Endodermal cell (in vitro differentiated cells): ENCODE data around the gene HCRTR2. TPM values are rescaled to one million over a fixed set of nuclear protein-coding genes. Genes with fewer than 3 reads are reported as not detected.

Experiments used
- DNase-seq: peaks from one replicate; pipeline ENCODE4 v3.0.0-alpha.2; 2017
- H3K27ac ChIP-seq: 2 replicates; pipeline ENCODE4 v1.5.1; 2013; ENCODE audit warnings: mild to moderate bottlenecking, low read depth, low read length, moderate library complexity
- H3K27me3 ChIP-seq: 2 replicates; pipeline ENCODE4 v1.6.1; 2013; ENCODE audit warnings: mild to moderate bottlenecking, low read length, moderate library complexity; ENCODE audit not compliant: insufficient read depth, control insufficient read depth, poor library complexity, severe bottlenecking
- H3K36me3 ChIP-seq: 2 replicates; pipeline ENCODE4 v1.7.0; 2013; ENCODE audit warnings: mild to moderate bottlenecking, low read length, moderate library complexity; ENCODE audit not compliant: control insufficient read depth, insufficient read depth
- H3K4me1 ChIP-seq: one replicate; pipeline ENCODE4 v1.7.0; 2013; ENCODE audit warnings: low read length; ENCODE audit not compliant: control insufficient read depth, insufficient read depth
- H3K4me3 ChIP-seq: 2 replicates; pipeline ENCODE4 v1.5.1; 2013; ENCODE audit warnings: mild to moderate bottlenecking, low read length, moderate library complexity
- H3K9ac ChIP-seq: 2 replicates; pipeline ENCODE4 v1.6.1; 2013; ENCODE audit warnings: mild to moderate bottlenecking, low read length, moderate library complexity; ENCODE audit not compliant: poor library complexity, severe bottlenecking; ENCODE audit errors: extremely low read depth
- H3K9me3 ChIP-seq: 2 replicates; pipeline ENCODE4 v1.6.1; 2013; ENCODE audit warnings: mild to moderate bottlenecking, low read length, moderate library complexity; ENCODE audit not compliant: control insufficient read depth
- H3K27ac Mint-ChIP-seq: 2 replicates; pipeline ENCODE4 v1.8.0; 2020; ENCODE audit warnings: mixed read lengths
- H3K27me3 Mint-ChIP-seq: 2 replicates; pipeline ENCODE4 v1.8.0; 2021; ENCODE audit warnings: mild to moderate bottlenecking, mixed read lengths; ENCODE audit not compliant: insufficient read depth
- H3K36me3 Mint-ChIP-seq: 2 replicates; pipeline ENCODE4 v1.8.0; 2020; ENCODE audit warnings: low read depth, mixed read lengths
- H3K4me1 Mint-ChIP-seq: 2 replicates; pipeline ENCODE4 v1.8.0; 2020; ENCODE audit warnings: mixed read lengths
- H3K4me3 Mint-ChIP-seq: 2 replicates; pipeline ENCODE4 v1.8.0; 2020; ENCODE audit warnings: mild to moderate bottlenecking, moderate library complexity, mixed read lengths
- H3K9me3 Mint-ChIP-seq: 2 replicates; pipeline ENCODE4 v1.8.0; 2020; ENCODE audit warnings: mild to moderate bottlenecking, mixed read lengths
- CTCF ChIP-seq: fragments of 200-600 bp; sonication (generic); conservative IDR thresholded peaks from 2 replicates; pipeline ENCODE4 v1.5.0; 2021; ENCODE audit warnings: antibody characterized with exemption, mild to moderate bottlenecking
- WGBS, 2 experiments: methylation state at CpG; one replicate each; pipeline versions ENCODE4 v1.1.5 to v1.1.7; 2013; ENCODE audit warnings: missing lambda C conversion rate in 2 of 2, mixed read lengths in 1 of 2; ENCODE audit not compliant: insufficient coverage in 1 of 2, insufficient read length in 1 of 2; 5-methylcytosine and 5-hydroxymethylcytosine counted together
- total RNA-seq, 2 donors: library from RNA; stranded (reverse); fragmentation: NEBNext Ultra II Directional in 1 of 2; extraction: Animal tissue kit (Norgen Biotek cat#: 25700) in 1 of 2; gene quantifications; 2 replicates in 1 of 2; 3 replicates in 1 of 2; pipeline ENCODE4 v1.2.1, GENCODE V29; 2021

The HCRTR2 gene
- total RNA-seq, 2 donors from 2014 or later = 0.29 TPM; not detected in 1

GRCh38 chr6:55255113-55255512 lies 80.8 kb downstream of the HCRTR2 start:
- 91 to 93% methylated on average over 5 to 10 of the region's 10 CpGs for WGBS, 2 experiments
- Histone ChIP-seq H3K27me3 (no peaks in the 10 kb centered on the region), H3K9me3 (no peaks in the 10 kb centered on the region), H3K36me3 (no peaks in the 10 kb centered on the region), H3K4me1 (no peaks in the 10 kb centered on the region), H3K27ac (no peak overlapping the region), H3K4me3 (no peak overlapping the region), H3K9ac (no peak overlapping the region)
- no peak overlapping the region for H3K4me3 Mint-ChIP-seq
- no peak for TF ChIP-seq CTCF
- no peaks in the 10 kb centered on the region for H3K4me1 Mint-ChIP-seq
- no peaks in the 10 kb centered on the region for H3K9me3 Mint-ChIP-seq
- no peak overlapping the region for H3K27ac Mint-ChIP-seq
- H3K36me3 Mint-ChIP-seq = no peaks in the 10 kb centered on the region
- DNase-seq = no peak
- no peaks in the 10 kb centered on the region for H3K27me3 Mint-ChIP-seq

- Mint-ChIP-seq H3K9me3 (no peaks in the 10 kb centered on the region), H3K27ac (no peak overlapping the region), H3K4me1 (no peaks in the 10 kb centered on the region), H3K27me3 (no peaks in the 10 kb centered on the region), H3K36me3 (no peaks in the 10 kb centered on the region), H3K4me3 (no peak overlapping the region)
- Histone ChIP-seq H3K4me1 (no peaks in the 10 kb centered on the region), H3K9me3 (no peaks in the 10 kb centered on the region), H3K9ac (no peak overlapping the region), H3K36me3 (no peaks in the 10 kb centered on the region), H3K27ac (no peak overlapping the region), H3K4me3 (no peak overlapping the region), H3K27me3 (no peaks in the 10 kb centered on the region)
- TF ChIP-seq CTCF = no peak
- DNase-seq = peak; percentile 51
- 83 to 93% methylated on average over 2 of the region's 2 CpGs for WGBS, 2 experiments
Observed at GRCh38 chr6:55260181-55260580, 85.9 kb downstream of the HCRTR2 start.

GRCh38 chr6:55265409-55266114 lies 91.2 kb downstream of the HCRTR2 start:
- no peaks in the 10 kb centered on the region for H3K27me3 ChIP-seq
- no peak overlapping the region for H3K27ac ChIP-seq
- no peak for DNase-seq
- H3K4me3 Mint-ChIP-seq = no peak overlapping the region
- no peak for TF ChIP-seq CTCF
- H3K36me3 Mint-ChIP-seq = no peaks in the 10 kb centered on the region
- H3K36me3 ChIP-seq = no peaks in the 10 kb centered on the region
- no peaks in the 10 kb centered on the region for H3K27me3 Mint-ChIP-seq
- WGBS, 2 experiments = 86 to 100% methylated on average over 2 to 4 of the region's 4 CpGs
- H3K27ac Mint-ChIP-seq = no peak overlapping the region
- no peak overlapping the region for H3K4me3 ChIP-seq
- H3K9me3 Mint-ChIP-seq = no peaks in the 10 kb centered on the region
- no peaks in the 10 kb centered on the region for H3K4me1 Mint-ChIP-seq
- no peak overlapping the region for H3K9ac ChIP-seq
- H3K9me3 ChIP-seq = no peaks in the 10 kb centered on the region
- H3K4me1 ChIP-seq = no peaks in the 10 kb centered on the region
